ENCODE results near the gene H19. TPM values are rescaled to one million over a fixed set of nuclear protein-coding genes. Genes with fewer than 3 reads are reported as not detected.

The H19 gene
- total RNA-seq (not detected), polyA plus RNA-seq (not detected)

DNA sequence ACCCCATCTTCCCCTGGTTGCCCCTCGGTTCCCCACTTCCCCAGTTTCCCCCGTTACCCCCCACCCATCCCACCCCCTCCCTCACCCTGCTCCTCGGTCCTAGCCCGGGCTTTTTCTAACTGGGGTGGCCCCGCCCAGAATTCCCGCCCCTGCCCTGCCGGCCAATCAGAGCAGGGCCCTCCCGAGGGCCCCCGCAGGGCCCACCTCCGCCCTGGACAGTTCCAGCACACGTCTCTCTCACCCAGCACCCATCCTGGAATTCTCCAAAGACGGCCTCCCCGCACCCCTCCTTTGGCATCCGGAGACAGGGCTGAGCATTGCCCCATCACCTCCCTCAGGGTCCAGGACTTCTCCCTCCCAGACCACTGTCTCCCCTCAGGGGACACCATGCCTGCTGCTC is at the start of gene H19:
TSS of gene H19 (minus strand) at position 88 of the 400 bp plus-strand sequence.
- Histone ChIP-seq H3K4me1 (ENCODE audit: insufficient read depth, low read length) (no peaks in the 10 kb centered on the region), H3K27me3 (ENCODE audit: insufficient read depth, low read length, poor library complexity, severe bottlenecking) (no peaks in the 10 kb centered on the region), H3K27ac (ENCODE audit: low read depth, low read length) (no peak within 1 kb of the TSS), H3K36me3 (ENCODE audit: insufficient read depth, low read length) (no peaks in the 10 kb centered on the region), H3K9me3 (ENCODE audit: low read length) (no peaks in the 10 kb centered on the region), H3K4me3 (ENCODE audit: low read length) (no peak within 1 kb of the TSS)
- H3K4me1 Mint-ChIP-seq: no peaks in the 10 kb centered on the region
- H3K36me3 Mint-ChIP-seq: no peaks in the 10 kb centered on the region
- POLR2A ChIA-PET: no interaction called here
- CTCF ChIA-PET: interaction anchor here (1.2 kb wide), 1 partner anchor 150 kb away, joined by 3 read pairs; no protein-coding TSS in a partner anchor
- DNase-seq: no peak
- H3K9me3 Mint-ChIP-seq: no peaks in the 10 kb centered on the region
- H3K27me3 Mint-ChIP-seq: no peaks in the 10 kb centered on the region
- H3K27ac Mint-ChIP-seq: no peak within 1 kb of the TSS
- no peak within 1 kb of the TSS for H3K4me3 Mint-ChIP-seq

GRCh38 chr11:2041963-2042362 is 44.3 kb upstream of the H19 start:
- ChIA-PET CTCF (no interaction called here), POLR2A (no interaction called here)
- H3K27me3 Mint-ChIP-seq: no peaks in the 10 kb centered on the region
- Histone ChIP-seq H3K4me3 (ENCODE audit: low read length) (no peak overlapping the region), H3K27ac (ENCODE audit: low read depth, low read length) (no peak overlapping the region), H3K9me3 (ENCODE audit: low read length) (no peaks in the 10 kb centered on the region), H3K4me1 (ENCODE audit: insufficient read depth, low read length) (no peaks in the 10 kb centered on the region), H3K36me3 (ENCODE audit: insufficient read depth, low read length) (no peaks in the 10 kb centered on the region), H3K27me3 (ENCODE audit: insufficient read depth, low read length, poor library complexity, severe bottlenecking) (no peaks in the 10 kb centered on the region)
- H3K4me3 Mint-ChIP-seq: no peak overlapping the region
- no peaks in the 10 kb centered on the region for H3K4me1 Mint-ChIP-seq
- H3K27ac Mint-ChIP-seq: no peak overlapping the region
- no peaks in the 10 kb centered on the region for H3K9me3 Mint-ChIP-seq
- no peaks in the 10 kb centered on the region for H3K36me3 Mint-ChIP-seq
- no peak for DNase-seq

GRCh38 chr11:2041153-2041552 is 43.5 kb upstream of the H19 start:
- Histone ChIP-seq H3K4me3 (ENCODE audit: low read length) (no peak overlapping the region), H3K27me3 (ENCODE audit: insufficient read depth, low read length, poor library complexity, severe bottlenecking) (no peaks in the 10 kb centered on the region), H3K27ac (ENCODE audit: low read depth, low read length) (no peak overlapping the region), H3K9me3 (ENCODE audit: low read length) (no peaks in the 10 kb centered on the region), H3K4me1 (ENCODE audit: insufficient read depth, low read length) (no peaks in the 10 kb centered on the region), H3K36me3 (ENCODE audit: insufficient read depth, low read length) (no peaks in the 10 kb centered on the region)
- Mint-ChIP-seq H3K4me3 (no peak overlapping the region), H3K27ac (no peak overlapping the region), H3K9me3 (no peaks in the 10 kb centered on the region), H3K4me1 (no peaks in the 10 kb centered on the region), H3K36me3 (no peaks in the 10 kb centered on the region), H3K27me3 (no peaks in the 10 kb centered on the region)
- POLR2A ChIA-PET: no interaction called here
- no peak for DNase-seq
- CTCF ChIA-PET: no interaction called here

- Histone ChIP-seq H3K27ac (ENCODE audit: low read depth, low read length) (no peak overlapping the region), H3K27me3 (ENCODE audit: insufficient read depth, low read length, poor library complexity, severe bottlenecking) (no peaks in the 10 kb centered on the region), H3K9me3 (ENCODE audit: low read length) (no peaks in the 10 kb centered on the region), H3K36me3 (ENCODE audit: insufficient read depth, low read length) (no peaks in the 10 kb centered on the region), H3K4me1 (ENCODE audit: insufficient read depth, low read length) (no peaks in the 10 kb centered on the region), H3K4me3 (ENCODE audit: low read length) (no peak overlapping the region)
- DNase-seq: no peak
- Mint-ChIP-seq H3K9me3 (no peaks in the 10 kb centered on the region), H3K27me3 (no peaks in the 10 kb centered on the region), H3K27ac (no peak overlapping the region), H3K36me3 (no peaks in the 10 kb centered on the region), H3K4me3 (no peak overlapping the region), H3K4me1 (no peaks in the 10 kb centered on the region)
- ChIA-PET POLR2A (interaction anchor here (1.7 kb wide), 1 partner anchor 112 kb away, joined by 4 read pairs; no protein-coding TSS in a partner anchor), CTCF (interaction anchor here (0.7 to 6.8 kb wide), 4 partner anchors 10 to 381 kb away, joined by 3 to 141 read pairs (median 4); no protein-coding TSS in a partner anchor)
Observed at GRCh38 chr11:2039198-2039759, 41.6 kb upstream of the H19 start.

GRCh38 chr11:2036863-2037486 is 39.3 kb upstream of the H19 start:
- ChIA-PET CTCF (interaction anchor here (0.6 to 6.8 kb wide), 8 partner anchors 8 to 343 kb away, joined by 3 to 141 read pairs (median 3); no protein-coding TSS in a partner anchor), POLR2A (no interaction called here)
- Mint-ChIP-seq H3K36me3 (no peaks in the 10 kb centered on the region), H3K9me3 (no peaks in the 10 kb centered on the region), H3K27me3 (no peaks in the 10 kb centered on the region), H3K27ac (no peak overlapping the region), H3K4me3 (no peak overlapping the region), H3K4me1 (no peaks in the 10 kb centered on the region)
- Histone ChIP-seq H3K4me3 (ENCODE audit: low read length) (no peak overlapping the region), H3K27ac (ENCODE audit: low read depth, low read length) (no peak overlapping the region), H3K27me3 (ENCODE audit: insufficient read depth, low read length, poor library complexity, severe bottlenecking) (no peaks in the 10 kb centered on the region), H3K36me3 (ENCODE audit: insufficient read depth, low read length) (no peaks in the 10 kb centered on the region), H3K9me3 (ENCODE audit: low read length) (no peaks in the 10 kb centered on the region), H3K4me1 (ENCODE audit: insufficient read depth, low read length) (no peaks in the 10 kb centered on the region)
- DNase-seq: no peak

DNA sequence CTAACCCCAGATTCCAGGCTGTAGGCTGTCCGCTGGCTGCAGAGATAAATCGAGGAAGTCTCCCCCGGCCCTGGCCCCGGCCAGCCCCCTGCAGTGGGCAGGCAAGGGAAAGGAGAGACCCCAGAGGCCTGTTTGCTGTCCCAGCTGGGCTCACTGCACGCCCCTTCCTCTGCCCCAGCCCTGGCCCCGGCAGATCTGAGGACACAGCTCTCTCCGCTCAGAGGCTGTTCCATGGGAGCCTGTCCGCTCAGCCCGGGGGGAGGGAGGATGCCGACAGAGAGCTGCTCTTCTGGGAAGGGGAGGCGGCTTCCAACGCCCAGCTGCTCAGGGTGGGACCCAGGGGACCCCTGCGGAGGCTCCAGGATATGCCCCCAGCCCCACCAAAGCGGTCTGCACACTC is 37.7 kb upstream of the H19 start:
- DNase-seq: no peak
- Histone ChIP-seq H3K4me1 (ENCODE audit: insufficient read depth, low read length) (no peaks in the 10 kb centered on the region), H3K27me3 (ENCODE audit: insufficient read depth, low read length, poor library complexity, severe bottlenecking) (no peaks in the 10 kb centered on the region), H3K27ac (ENCODE audit: low read depth, low read length) (no peak overlapping the region), H3K4me3 (ENCODE audit: low read length) (no peak overlapping the region), H3K36me3 (ENCODE audit: insufficient read depth, low read length) (no peaks in the 10 kb centered on the region), H3K9me3 (ENCODE audit: low read length) (no peaks in the 10 kb centered on the region)
- Mint-ChIP-seq H3K4me3 (no peak overlapping the region), H3K9me3 (no peaks in the 10 kb centered on the region), H3K36me3 (no peaks in the 10 kb centered on the region), H3K27ac (no peak overlapping the region), H3K4me1 (no peaks in the 10 kb centered on the region), H3K27me3 (no peaks in the 10 kb centered on the region)
- ChIA-PET POLR2A (no interaction called here), CTCF (interaction anchor here (0.8 to 6.8 kb wide), 5 partner anchors 8 to 116 kb away, joined by 3 to 141 read pairs (median 3); partner anchors contain the start of gene IGF2)

GRCh38 chr11:2031058-2031457 is 33.4 kb upstream of the H19 start:
- DNase-seq: no peak
- Histone ChIP-seq H3K27me3 (ENCODE audit: insufficient read depth, low read length, poor library complexity, severe bottlenecking) (no peaks in the 10 kb centered on the region), H3K36me3 (ENCODE audit: insufficient read depth, low read length) (no peaks in the 10 kb centered on the region), H3K4me1 (ENCODE audit: insufficient read depth, low read length) (no peaks in the 10 kb centered on the region), H3K27ac (ENCODE audit: low read depth, low read length) (no peak overlapping the region), H3K9me3 (ENCODE audit: low read length) (no peaks in the 10 kb centered on the region), H3K4me3 (ENCODE audit: low read length) (no peak overlapping the region)
- Mint-ChIP-seq H3K27me3 (no peaks in the 10 kb centered on the region), H3K4me3 (no peak overlapping the region), H3K27ac (no peak overlapping the region), H3K36me3 (no peaks in the 10 kb centered on the region), H3K4me1 (no peaks in the 10 kb centered on the region), H3K9me3 (no peaks in the 10 kb centered on the region)
- POLR2A ChIA-PET: no interaction called here
- CTCF ChIA-PET: interaction anchor here (2.9 kb wide), 1 partner anchor 121 kb away, joined by 12 read pairs; no protein-coding TSS in a partner anchor

DNA sequence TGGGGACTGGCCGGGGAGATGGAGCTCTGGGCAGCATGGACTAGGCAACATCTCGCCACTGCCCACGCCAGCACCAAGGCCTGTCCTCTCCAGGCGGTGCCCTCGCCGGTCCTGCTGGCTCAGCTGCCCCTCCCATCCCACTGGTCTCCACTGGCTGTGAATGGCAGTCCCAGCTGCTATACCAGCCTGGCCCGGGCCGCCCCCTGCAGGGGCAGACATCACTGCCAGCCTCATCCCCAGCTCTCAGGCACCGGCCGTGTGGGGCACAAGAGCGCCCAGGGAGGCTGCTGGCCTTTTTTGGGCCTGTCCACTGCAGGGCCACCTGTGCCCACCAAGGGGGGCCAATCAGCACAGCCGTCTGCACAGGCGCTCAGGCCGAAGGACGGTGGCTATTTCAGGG is 30.1 kb upstream of the H19 start:
- POLR2A ChIA-PET: no interaction called here
- Mint-ChIP-seq H3K4me3 (no peak overlapping the region), H3K9me3 (no peaks in the 10 kb centered on the region), H3K27me3 (no peaks in the 10 kb centered on the region), H3K27ac (no peak overlapping the region), H3K4me1 (no peaks in the 10 kb centered on the region), H3K36me3 (no peaks in the 10 kb centered on the region)
- no peaks in the 10 kb centered on the region for H3K9me3 ChIP-seq (ENCODE audit: low read length)
- no peak overlapping the region for H3K4me3 ChIP-seq (ENCODE audit: low read length)
- H3K36me3 ChIP-seq (ENCODE audit: insufficient read depth, low read length): no peaks in the 10 kb centered on the region
- DNase-seq: no peak
- H3K4me1 ChIP-seq (ENCODE audit: insufficient read depth, low read length): no peaks in the 10 kb centered on the region
- CTCF ChIA-PET: interaction anchor here (1.3 to 2.9 kb wide), 3 partner anchors 8 to 123 kb away, joined by 3 to 12 read pairs (median 5); no protein-coding TSS in a partner anchor
- H3K27me3 ChIP-seq (ENCODE audit: insufficient read depth, low read length, poor library complexity, severe bottlenecking): no peaks in the 10 kb centered on the region
- H3K27ac ChIP-seq (ENCODE audit: low read depth, low read length): no peak overlapping the region

Measured in CD8-positive, alpha-beta memory T cell (primary cell).